HL-60 (cell line): ENCODE results near the gene S1PR2.

Experiments
- DNase-seq, 2 experiments: peaks; one replicate each; pipeline ENCODE4 v3.0.0-alpha.2; 2010 to 2020; ENCODE audit warnings: low read depth in 1 of 2, low spot score in 1 of 2
- H3K27ac ChIP-seq: fragments of 250-450 bp; sonication (Bioruptor Pico); replicated peaks from 2 replicates; pipeline ENCODE4 v1.5.1; 2020; ENCODE audit warnings: mild to moderate bottlenecking, moderate library complexity
- H3K27me3 ChIP-seq: fragments of 250-450 bp; sonication (Bioruptor Pico); 2 replicates; pipeline ENCODE4 v1.5.1; 2021; ENCODE audit warnings: mild to moderate bottlenecking, moderate library complexity; ENCODE audit not compliant: insufficient read depth, poor library complexity, severe bottlenecking
- H3K4me3 ChIP-seq: replicated peaks from 2 replicates; pipeline ENCODE4 v1.5.1; 2011; ENCODE audit warnings: mild to moderate bottlenecking, control low read depth, low read length; ENCODE audit not compliant: insufficient read depth
- CTCF ChIP-seq: IDR thresholded peaks from one replicate; pipeline ENCODE4 v1.5.1; 2011; ENCODE audit warnings: low read length, control low read depth, inconsistent platforms; ENCODE audit not compliant: insufficient read depth
- GABPA ChIP-seq: IDR thresholded peaks from 2 replicates; pipeline ENCODE4 v1.6.1; 2012; ENCODE audit warnings: low read depth
- POLR2AphosphoS5 ChIP-seq: IDR thresholded peaks from 2 replicates; pipeline ENCODE4 v1.6.1; 2012; ENCODE audit warnings: low read depth
- REST ChIP-seq: IDR thresholded peaks from 2 replicates; pipeline ENCODE4 v1.6.1; 2012; ENCODE audit warnings: low read depth; ENCODE audit not compliant: insufficient replicate concordance
- SPI1 ChIP-seq: IDR thresholded peaks from 2 replicates; pipeline ENCODE4 v1.6.1; 2012; ENCODE audit warnings: low read depth, mild to moderate bottlenecking, borderline replicate concordance

Gene S1PR2

GRCh38 chr19:10187315-10187714 is 43.8 kb downstream of the S1PR2 start:
- Histone ChIP-seq H3K27me3 (no peaks in the 10 kb centered on the region), H3K27ac (no peak overlapping the region), H3K4me3 (no peak overlapping the region)
- DNase-seq, result no peak
- TF ChIP-seq GABPA, result no peak
- no peak for TF ChIP-seq SPI1
- TF ChIP-seq CTCF, result no peak
- TF ChIP-seq REST, result no peak
- no peak for TF ChIP-seq POLR2AphosphoS5

GRCh38 chr19:10184636-10185035 is 46.5 kb downstream of the S1PR2 start:
- no peaks in the 10 kb centered on the region for H3K27me3 ChIP-seq
- DNase-seq, result no peak
- no peak overlapping the region for H3K27ac ChIP-seq
- no peak overlapping the region for H3K4me3 ChIP-seq
- TF ChIP-seq REST, result no peak
- TF ChIP-seq POLR2AphosphoS5, result no peak
- no peak for TF ChIP-seq SPI1

- Histone ChIP-seq H3K4me3 (no peak overlapping the region), H3K27me3 (no peaks in the 10 kb centered on the region), H3K27ac (no peak overlapping the region)
- no peak for DNase-seq
- TF ChIP-seq SPI1 (no peak), POLR2AphosphoS5 (no peak), REST (no peak), GABPA (no peak), CTCF (no peak)
These were observed 47.2 kb downstream of the S1PR2 start for GRCh38 chr19:10183926-10184325.

- Histone ChIP-seq H3K27ac (no peak overlapping the region), H3K27me3 (no peaks in the 10 kb centered on the region), H3K4me3 (no peak overlapping the region)
- TF ChIP-seq POLR2AphosphoS5, result no peak
- TF ChIP-seq REST, result no peak
- TF ChIP-seq CTCF, result no peak
- no peak for TF ChIP-seq SPI1
- TF ChIP-seq GABPA, result no peak
- no peak for DNase-seq
These were observed 48.3 kb downstream of the S1PR2 start for GRCh38 chr19:10182847-10183246.
